Endothelial cell of umbilical vein (primary cell): ENCODE measurements around the gene COL5A1. TPM values are rescaled to one million over a fixed set of nuclear protein-coding genes. Genes with fewer than 3 reads are reported as not detected.

ENCODE experiments used
- BruUV-seq: library from RNA; stranded (reverse); fragments of 400-500 nt; replicated peaks from 2 replicates; lab custom pipeline; 2021; lab: Mats Ljungman, UMichigan
- CTCF ChIA-PET: fragments of 300-600, 350-600 bp; sonication (Branson Sonifier 250); formaldehyde crosslinking; loops from one replicate; lab custom pipeline; 2021; ENCODE audit warnings: antibody characterized with exemption, inconsistent platforms; lab: Charles Lee
- POLR2A ChIA-PET: fragments of 300-600, 350-600 bp; sonication (Branson Sonifier 250); formaldehyde crosslinking; loops from one replicate; lab custom pipeline; 2021; ENCODE audit warnings: antibody characterized with exemption, inconsistent platforms; lab: Charles Lee
- DNase-seq: peaks from one replicate; pipeline ENCODE4 v3.0.0-alpha.2; 2011; ENCODE audit warnings: low read depth, low spot score
- FAIRE-seq: peaks from 2 replicates; lab custom pipeline; 2011; peaks lifted over from hg19 to GRCh38; lab: Jason Lieb, UNC
- H2AFZ ChIP-seq: 2 replicates; pipeline ENCODE4 v1.6.0; 2012; ENCODE audit warnings: low read depth, low read length, control low read depth, inconsistent platforms
- H3K27ac ChIP-seq: 2 replicates; pipeline ENCODE4 v1.5.1; 2011; ENCODE audit warnings: low read depth, mild to moderate bottlenecking, control low read depth, low read length, moderate library complexity; ENCODE audit not compliant: insufficient read depth
- H3K27me3 ChIP-seq, 2 experiments: 2 replicates each; pipeline versions ENCODE4 v1.6.0 to v1.6.1; 2011; ENCODE audit warnings: low read length in 2 of 2, mixed read lengths in 1 of 2; ENCODE audit not compliant: control insufficient read depth in 2 of 2, insufficient read depth in 2 of 2
- H3K36me3 ChIP-seq, 2 experiments: 2 replicates in 1 of 2; 3 replicates in 1 of 2; pipeline ENCODE4 v1.5.1; 2011; ENCODE audit warnings: low read length in 2 of 2, mild to moderate bottlenecking in 1 of 2, moderate library complexity in 1 of 2; ENCODE audit not compliant: control insufficient read depth in 2 of 2, insufficient read depth in 2 of 2; ENCODE audit errors: extremely low read depth in 1 of 2
- H3K4me1 ChIP-seq: 3 replicates; pipeline ENCODE4 v1.5.1; 2011; ENCODE audit warnings: mild to moderate bottlenecking, low read length; ENCODE audit not compliant: control insufficient read depth, insufficient read depth; ENCODE audit errors: extremely low read depth
- H3K4me2 ChIP-seq: 2 replicates; pipeline ENCODE4 v1.6.1; 2011; ENCODE audit warnings: low read length, control low read depth, mixed read lengths; ENCODE audit not compliant: insufficient read depth
- H3K4me3 ChIP-seq, 3 experiments: fragments of 200-600 bp in 1 of 3; sonication (generic), shearing (Covaris generic) in 1 of 3; replicated peaks in 1 of 3; 2 replicates each; pipeline ENCODE4 v1.5.1; 2011 to 2016; ENCODE audit warnings: control low read depth in 3 of 3, low read length in 3 of 3, mild to moderate bottlenecking in 2 of 3, inconsistent platforms in 1 of 3, low read depth in 1 of 3, moderate library complexity in 1 of 3; ENCODE audit not compliant: insufficient read depth in 1 of 3
- H3K79me2 ChIP-seq: 2 replicates; pipeline ENCODE4 v1.6.0; 2012; ENCODE audit warnings: low read length, inconsistent platforms; ENCODE audit not compliant: control insufficient read depth, insufficient read depth
- H3K9ac ChIP-seq: replicated peaks from 2 replicates; pipeline ENCODE3; 2011; ENCODE audit warnings: low read length, control low read depth; ENCODE audit not compliant: insufficient read depth; ENCODE audit errors: extremely low read depth
- H3K9me1 ChIP-seq: replicated peaks from 3 replicates; pipeline ENCODE4 v1.6.0; 2011; ENCODE audit warnings: mild to moderate bottlenecking, low read length; ENCODE audit not compliant: control insufficient read depth, insufficient read depth; ENCODE audit errors: extremely low read depth
- H3K9me3 ChIP-seq: replicated peaks from 2 replicates; pipeline ENCODE4 v1.5.1; 2012; ENCODE audit warnings: low read length, inconsistent platforms; ENCODE audit not compliant: control insufficient read depth, insufficient read depth
- H4K20me1 ChIP-seq: replicated peaks from 2 replicates; pipeline ENCODE3; 2011; ENCODE audit warnings: mild to moderate bottlenecking, low read length; ENCODE audit not compliant: control insufficient read depth, insufficient read depth; ENCODE audit errors: extremely low read depth
- EZH2 ChIP-seq: IDR thresholded peaks from 2 replicates; pipeline ENCODE4 v1.6.1; 2012; ENCODE audit warnings: borderline replicate concordance, low read depth, mild to moderate bottlenecking, moderate library complexity, low read length, inconsistent platforms; ENCODE audit not compliant: severe bottlenecking
- FOS ChIP-seq: IDR thresholded peaks from 2 replicates; pipeline ENCODE4 v1.6.1; 2011; ENCODE audit warnings: mild to moderate bottlenecking, low read length, moderate library complexity, borderline replicate concordance; ENCODE audit not compliant: insufficient read depth
- GATA2 ChIP-seq: IDR thresholded peaks from 2 replicates; pipeline ENCODE4 v1.7.0; 2011; ENCODE audit warnings: low read depth, mild to moderate bottlenecking, moderate library complexity, mixed read lengths, low read length; ENCODE audit not compliant: insufficient read length, insufficient read depth
- JUN ChIP-seq: IDR thresholded peaks from 2 replicates; pipeline ENCODE4 v1.6.1; 2011; ENCODE audit warnings: borderline replicate concordance, low read depth; ENCODE audit not compliant: insufficient read length, insufficient read depth
- MYC ChIP-seq: IDR thresholded peaks from one replicate; pipeline ENCODE4 v1.6.1; 2011; ENCODE audit warnings: mild to moderate bottlenecking, low read depth, low read length
- POLR2A ChIP-seq: IDR thresholded peaks from 2 replicates; pipeline ENCODE4 v1.6.1; 2012; ENCODE audit warnings: low read depth, mild to moderate bottlenecking, control low read depth, low read length
- POLR2AphosphoS5 ChIP-seq: IDR thresholded peaks from 2 replicates; pipeline ENCODE4 v1.6.1; 2012; ENCODE audit warnings: low read depth, mild to moderate bottlenecking, control low read depth, low read length, moderate library complexity; ENCODE audit not compliant: insufficient read depth
- dilution Hi-C: fragments of 300-500 bp; cut with MboI; formaldehyde crosslinking; loops from one replicate; pipeline ENCODE4 v1.15.0; 2019; ENCODE audit warnings: low sequenced_read_pairs; ENCODE audit not compliant: extremely low pct_ligation_motif_present
- intact Hi-C: fragments of 100-400 bp; cut with micrococcal nuclease; formaldehyde crosslinking; loops from one replicate; pipeline ENCODE4 v1.10.0; 2022
- polyA plus RNA-seq, 4 experiments: library from polyadenylated mRNA; depleted of rRNA in 3 of 4; stranded (reverse) in 3 of 4; unstranded in 1 of 4; fragments of >200 nt; gene quantifications; 2 replicates each; pipeline versions ENCODE4 v1.2.1 to v1.2.3, GENCODE V29; 2011 to 2012; ENCODE audit warnings: missing spikeins in 1 of 4
- total RNA-seq: library from RNA; stranded (reverse); gene quantifications from 2 replicates; pipeline ENCODE4 v1.2.3, GENCODE V29; 2021
- TF ChIP-seq, protein P1 (sequence below): IDR thresholded peaks from 2 replicates; pipeline ENCODE4 v1.6.1; 2011; ENCODE audit not compliant: insufficient read depth, insufficient read length
- TF ChIP-seq, protein P2 (sequence below), 2 donors: IDR thresholded peaks; 1 replicate in 1 of 2; 2 replicates in 1 of 2; pipeline ENCODE4 v1.5.1; 2011; ENCODE audit warnings: low read length in 2 of 2, mild to moderate bottlenecking in 2 of 2, moderate library complexity in 2 of 2, control low read depth in 1 of 2, inconsistent platforms in 1 of 2, low read depth in 1 of 2; ENCODE audit not compliant: insufficient read depth in 1 of 2; ENCODE audit errors: extremely low read depth in 1 of 2

The COL5A1 gene
- total and polyA plus RNA-seq, 2 donors (not counting 3 experiments of a cell fraction or from before 2014, with no cell fraction given), result 97.4 to 175 TPM

DNA sequence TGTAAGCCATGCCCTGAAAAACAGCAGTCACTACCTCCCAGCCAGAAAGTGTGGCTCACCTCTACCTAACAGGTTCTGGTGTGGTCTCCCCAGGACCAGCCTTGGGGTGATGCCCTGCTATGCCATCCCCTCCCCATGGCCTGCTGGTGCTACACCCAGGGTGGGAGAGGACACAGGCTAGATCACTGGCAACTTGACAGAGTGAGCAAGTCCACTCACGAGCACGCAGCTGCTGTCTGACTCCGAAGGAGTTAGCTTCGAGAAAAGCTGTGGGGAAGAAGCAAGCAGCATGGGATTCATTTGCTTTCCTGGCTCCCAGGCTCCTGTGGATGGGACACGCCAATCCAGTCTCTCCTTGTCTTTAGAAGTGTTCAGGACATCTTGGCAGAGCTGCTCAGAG, 102.2 kb downstream of the COL5A1 start:
- Histone ChIP-seq H2AFZ (no peak overlapping the region), H3K9me3 (no peaks in the 10 kb centered on the region), H3K27ac (no peak overlapping the region), H3K9ac (no peak overlapping the region), H3K79me2 (no peaks in the 10 kb centered on the region), H3K9me1 (no peaks in the 10 kb centered on the region), H3K4me3 (no peak overlapping the region), H3K36me3 (peaks cover 6 to 44% of the 10 kb centered on the region in 2 experiments), H3K4me2 (no peak overlapping the region), H3K4me1 (no peaks in the 10 kb centered on the region), H3K27me3 (no peaks in the 10 kb centered on the region), H4K20me1 (no peaks in the 10 kb centered on the region)
- TF ChIP-seq JUN (no peak), POLR2AphosphoS5 (no peak), FOS (no peak), MYC (no peak), GATA2 (no peak), EZH2 (no peak), POLR2A (no peak)
- TF ChIP-seq, protein P1, sequence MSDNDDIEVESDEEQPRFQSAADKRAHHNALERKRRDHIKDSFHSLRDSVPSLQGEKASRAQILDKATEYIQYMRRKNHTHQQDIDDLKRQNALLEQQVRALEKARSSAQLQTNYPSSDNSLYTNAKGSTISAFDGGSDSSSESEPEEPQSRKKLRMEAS, result no peak
- TF ChIP-seq, protein P2, sequence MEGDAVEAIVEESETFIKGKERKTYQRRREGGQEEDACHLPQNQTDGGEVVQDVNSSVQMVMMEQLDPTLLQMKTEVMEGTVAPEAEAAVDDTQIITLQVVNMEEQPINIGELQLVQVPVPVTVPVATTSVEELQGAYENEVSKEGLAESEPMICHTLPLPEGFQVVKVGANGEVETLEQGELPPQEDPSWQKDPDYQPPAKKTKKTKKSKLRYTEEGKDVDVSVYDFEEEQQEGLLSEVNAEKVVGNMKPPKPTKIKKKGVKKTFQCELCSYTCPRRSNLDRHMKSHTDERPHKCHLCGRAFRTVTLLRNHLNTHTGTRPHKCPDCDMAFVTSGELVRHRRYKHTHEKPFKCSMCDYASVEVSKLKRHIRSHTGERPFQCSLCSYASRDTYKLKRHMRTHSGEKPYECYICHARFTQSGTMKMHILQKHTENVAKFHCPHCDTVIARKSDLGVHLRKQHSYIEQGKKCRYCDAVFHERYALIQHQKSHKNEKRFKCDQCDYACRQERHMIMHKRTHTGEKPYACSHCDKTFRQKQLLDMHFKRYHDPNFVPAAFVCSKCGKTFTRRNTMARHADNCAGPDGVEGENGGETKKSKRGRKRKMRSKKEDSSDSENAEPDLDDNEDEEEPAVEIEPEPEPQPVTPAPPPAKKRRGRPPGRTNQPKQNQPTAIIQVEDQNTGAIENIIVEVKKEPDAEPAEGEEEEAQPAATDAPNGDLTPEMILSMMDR (IDR thresholded peaks at IDR 0.05; ENCODE audit: extremely low read depth in 1 of 2, insufficient read depth in 1 of 2, low read depth in 1 of 2, low read length in 2 of 2), result no peak
- DNase-seq, result no peak
- FAIRE-seq, result no peak
- CTCF ChIA-PET, result interaction anchor here (1.8 kb wide), 1 partner anchor 295 kb away, joined by 10 read pairs; no protein-coding TSS in a partner anchor
- dilution Hi-C loops, result no loop called here
- POLR2A ChIA-PET, result no interaction called here
- intact Hi-C loops, result no loop called here
- BruUV-seq, result no TSS peak
